ENCODE data around the gene EI24.
"Not testable (repeated sequence)": the region's sequence is repeated elsewhere in the genome, so short reads cannot be mapped to it uniquely, and the experiment has no call there.

Gene EI24

DNA sequence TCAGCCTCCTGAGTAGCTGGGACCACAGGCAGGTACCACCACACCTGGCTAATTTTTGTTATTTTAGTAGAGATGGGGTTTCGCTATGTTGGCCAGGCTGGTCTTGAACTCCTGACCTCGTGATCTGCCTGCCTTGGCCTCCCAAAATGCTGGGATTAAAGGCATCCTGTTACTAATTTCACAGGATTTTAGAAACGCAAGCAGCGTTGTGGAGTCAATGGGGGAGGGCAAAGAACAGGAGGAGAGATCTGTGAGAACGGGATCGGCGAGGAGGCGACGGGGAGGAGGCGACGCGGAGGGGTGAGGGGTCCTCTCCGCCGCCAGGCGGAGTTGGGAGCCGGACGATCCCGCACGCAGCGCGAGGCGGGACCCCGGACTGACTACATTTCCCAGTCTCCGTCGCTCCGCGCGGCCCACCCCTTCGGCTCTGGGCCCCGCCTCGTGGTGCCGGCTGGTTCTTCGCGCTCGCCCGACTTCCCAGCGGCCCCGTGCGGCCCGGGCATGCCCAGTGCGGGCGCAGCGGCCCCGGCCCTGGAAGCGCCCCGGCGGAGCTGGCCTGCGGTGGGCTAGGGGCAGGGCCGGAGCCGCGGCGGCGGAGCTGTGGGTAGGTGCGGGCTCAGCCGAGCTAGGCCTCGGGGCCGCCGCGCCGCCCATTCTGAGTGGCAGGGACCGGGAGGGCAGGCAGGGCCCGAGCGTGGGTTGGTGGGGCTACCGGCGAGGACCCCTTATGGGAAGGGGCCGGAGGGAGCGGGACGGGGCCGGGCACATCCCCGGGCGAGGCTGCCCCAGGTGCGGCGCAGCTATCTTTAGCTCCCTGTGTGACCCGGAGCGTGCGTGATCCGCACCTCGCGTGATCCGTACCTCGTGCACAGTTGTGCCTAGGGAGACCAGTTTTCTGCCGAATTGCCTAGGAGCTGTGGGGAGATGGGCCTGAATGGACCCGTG, at the start of gene EI24:
EI24 (plus strand) TSS at position 508 of the 945 bp plus-strand sequence. CDS start 3,051 bp downstream, outside the sequence.
- peak; percentile 74 to 81 (median 78) for DNase-seq

DNA sequence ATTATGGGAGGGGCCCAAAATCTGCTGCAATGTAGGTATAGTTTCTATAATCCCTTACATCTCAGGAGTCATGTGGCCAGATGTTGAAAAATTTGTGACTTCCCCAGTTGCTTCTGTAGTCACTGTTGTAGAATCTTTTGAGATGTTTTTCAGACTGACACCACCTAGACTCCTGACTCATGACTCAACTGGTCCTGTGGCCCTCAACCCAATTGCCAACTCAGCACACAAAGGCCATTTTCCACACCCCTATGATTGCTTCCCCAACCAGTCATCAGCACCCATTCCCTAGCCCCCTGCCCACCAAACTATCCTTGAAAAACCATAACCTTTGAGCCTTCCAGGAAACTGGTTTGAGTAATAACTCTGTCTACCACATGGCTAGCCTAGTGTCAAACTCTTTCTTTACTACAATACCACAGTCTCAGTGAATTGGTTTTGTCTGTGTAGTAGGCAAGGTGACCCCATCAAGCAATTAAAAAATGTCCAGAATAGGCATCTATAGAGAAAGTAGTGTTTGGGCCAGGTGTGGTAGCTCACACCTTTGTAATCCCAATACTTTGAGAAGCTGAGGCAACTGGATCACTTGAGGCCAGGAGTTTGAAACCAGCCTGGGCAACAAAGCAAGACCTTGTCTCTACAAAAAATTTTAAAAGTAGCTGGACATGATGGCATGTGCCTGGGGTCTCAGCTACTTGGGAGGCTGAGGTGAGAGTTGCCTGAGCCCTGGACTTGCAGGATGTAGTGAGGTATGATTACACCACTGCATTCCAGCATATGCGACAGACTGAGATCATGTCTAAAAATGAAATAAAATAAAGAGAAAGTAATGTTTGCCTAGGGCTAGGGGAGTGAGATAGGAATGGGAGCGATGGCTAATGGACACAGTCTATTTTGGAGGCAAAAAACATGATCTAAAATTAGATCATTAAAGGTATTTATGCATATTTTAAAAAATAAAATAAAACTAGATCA, 49.1 kb upstream of the EI24 start:
- DNase-seq, result no peak

DNA sequence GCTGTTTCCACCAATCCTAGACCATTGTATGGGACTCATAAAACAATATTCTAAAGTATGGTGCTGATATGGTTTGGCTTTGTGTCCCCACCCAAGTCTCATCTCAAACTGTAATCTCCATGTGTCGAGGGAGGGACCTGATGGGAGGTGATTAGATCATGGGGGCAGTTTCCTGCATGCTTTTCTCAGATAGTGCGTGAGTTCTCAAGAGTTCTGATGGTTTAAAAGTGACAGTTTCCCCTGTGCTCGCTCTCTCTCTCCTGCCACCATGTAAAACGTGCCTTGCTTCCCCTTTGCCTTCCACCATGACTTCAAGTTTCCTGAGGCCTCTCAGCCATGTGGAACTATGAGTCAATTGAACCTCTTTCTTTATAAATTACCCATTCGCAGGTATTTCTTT, 44.0 kb upstream of the EI24 start:
- no peak for DNase-seq

DNA sequence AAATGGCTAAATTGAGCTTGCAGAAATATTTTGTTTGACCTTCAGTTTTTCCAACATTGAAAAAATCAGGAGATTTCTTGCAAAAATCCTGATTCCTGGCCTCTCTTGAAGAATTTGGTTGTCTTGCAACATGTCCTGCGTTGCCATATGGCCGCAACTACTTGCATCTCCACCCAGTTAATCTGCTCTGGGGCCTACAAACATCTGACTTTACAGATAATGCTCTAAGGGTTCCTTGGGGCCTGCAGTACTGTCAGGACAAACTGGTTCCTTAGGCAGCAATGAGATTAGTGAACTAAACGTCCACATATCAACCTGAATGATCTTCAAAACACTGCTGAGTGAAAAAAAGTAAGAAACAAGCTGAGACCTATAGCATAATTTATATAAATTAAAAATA, 36.6 kb upstream of the EI24 start:
- no peak for DNase-seq

DNA sequence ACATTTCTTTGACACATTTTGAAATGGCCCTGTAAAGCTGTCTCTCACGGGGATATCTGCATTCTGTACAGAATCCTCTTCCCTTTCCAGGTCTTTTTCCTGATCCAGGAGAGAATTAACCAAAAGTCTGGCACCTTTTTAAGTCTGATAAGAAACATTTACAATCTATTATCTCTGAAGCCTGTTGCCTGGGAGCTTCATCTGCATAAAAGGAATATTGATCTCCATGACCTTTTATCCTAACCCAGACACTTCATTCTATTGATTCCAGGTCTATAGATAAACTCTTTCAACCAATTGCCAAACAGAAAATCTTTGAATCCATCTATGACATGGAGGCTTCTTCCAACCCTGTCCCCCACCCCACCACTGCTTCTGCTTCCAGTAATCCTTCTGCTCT, 33.7 kb upstream of the EI24 start:
- DNase-seq, result no peak

DNA sequence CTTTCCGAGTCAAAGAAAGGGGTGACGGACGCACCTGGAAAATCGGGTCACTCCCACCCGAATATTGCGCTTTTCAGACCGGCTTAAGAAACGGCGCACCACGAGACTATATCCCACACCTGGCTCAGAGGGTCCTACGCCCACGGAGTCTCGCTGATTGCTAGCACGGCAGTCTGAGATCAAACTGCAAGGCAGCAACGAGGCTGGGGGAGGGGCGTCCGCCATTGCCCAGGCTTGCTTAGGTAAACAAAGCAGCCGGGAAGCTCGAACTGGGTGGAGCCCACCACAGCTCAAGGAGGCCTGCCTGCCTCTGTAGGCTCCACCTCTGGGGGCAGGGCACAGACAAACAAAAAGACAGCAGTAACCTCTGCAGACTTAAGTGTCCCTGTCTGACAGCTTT, 32.4 kb upstream of the EI24 start:
- not testable (repeated sequence) for DNase-seq

DNA sequence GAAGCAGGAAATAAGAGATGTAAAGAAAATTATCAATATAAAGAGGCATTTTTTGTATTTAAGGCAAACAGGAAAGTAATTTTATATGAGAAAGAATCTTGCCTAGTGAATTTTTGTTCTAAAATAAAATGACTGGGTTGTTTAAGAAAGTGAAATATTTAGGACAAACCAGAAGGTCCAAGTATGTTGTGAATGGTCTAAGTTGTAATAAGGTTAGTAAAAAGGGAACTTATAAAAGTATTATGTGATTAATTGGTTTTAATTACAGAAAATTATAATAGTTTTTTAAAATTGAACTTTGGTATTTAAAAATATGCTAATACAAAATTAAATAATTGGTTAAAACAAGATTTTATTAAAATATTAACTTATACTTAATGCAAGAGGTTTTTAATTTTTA, 26.6 kb upstream of the EI24 start:
- no peak for DNase-seq

DNA sequence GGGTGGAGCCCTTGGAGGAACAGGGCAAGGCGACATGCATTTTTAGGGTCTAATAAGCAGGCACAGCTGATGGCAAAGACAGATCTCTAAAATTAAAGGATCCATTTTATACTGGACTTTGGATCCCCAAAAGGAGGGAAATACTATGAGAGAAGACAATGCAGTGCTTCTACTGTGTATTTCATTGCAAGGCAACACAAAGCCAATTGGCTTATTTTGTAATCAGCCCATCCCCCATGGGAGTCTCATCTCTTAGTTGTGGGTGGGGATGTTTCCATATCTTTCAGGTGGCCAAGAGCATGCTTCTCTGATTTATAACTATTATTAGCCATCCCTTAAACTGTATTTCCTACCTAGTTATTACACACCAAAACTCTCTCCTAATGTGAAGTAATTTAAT, 18.5 kb upstream of the EI24 start:
- no peak for DNase-seq

DNA sequence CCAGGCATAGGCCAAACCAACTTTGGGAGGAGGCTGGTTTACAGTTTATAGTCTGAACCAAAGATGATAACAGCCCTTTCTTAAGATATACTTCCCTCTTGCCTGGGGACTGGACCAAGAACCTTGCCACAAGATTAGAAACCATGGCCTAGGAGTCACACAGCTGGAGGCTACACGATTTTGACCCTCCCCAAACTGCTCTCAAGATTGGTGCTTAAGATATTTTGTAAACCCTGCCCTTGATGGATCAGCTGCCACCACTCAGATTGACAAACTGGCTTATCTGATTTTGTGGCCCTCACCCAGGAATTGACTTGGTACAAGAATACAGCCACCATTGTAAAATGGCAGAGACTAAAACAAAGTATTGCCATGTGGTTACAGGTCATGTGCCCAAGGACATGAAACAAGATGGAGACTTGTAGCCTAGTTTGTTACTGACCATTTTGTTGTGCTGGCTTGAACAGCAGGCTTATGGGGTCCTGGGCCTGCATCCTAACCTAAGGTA, 17.4 kb upstream of the EI24 start:
- DNase-seq, result no peak

DNA sequence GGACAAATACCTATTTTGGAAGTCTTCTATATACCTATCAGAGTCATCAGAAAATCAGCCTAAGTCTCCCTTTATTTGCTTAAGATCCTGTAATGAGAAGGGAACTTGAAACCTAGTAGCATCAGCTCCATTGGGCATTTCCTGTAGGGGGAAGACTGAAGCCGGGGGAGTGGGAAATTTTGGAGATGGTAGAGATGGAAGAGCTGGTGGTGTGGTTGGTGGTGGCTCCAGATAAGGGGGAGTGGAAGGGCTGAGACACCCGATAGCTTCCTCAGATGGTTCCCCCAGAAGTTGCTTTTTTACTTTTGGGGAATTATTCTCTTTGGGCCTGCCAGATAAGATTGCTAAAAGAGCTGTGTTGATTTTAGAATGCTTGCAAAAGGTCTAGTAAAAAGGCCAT, 16.4 kb upstream of the EI24 start:
- no peak for DNase-seq

DNA sequence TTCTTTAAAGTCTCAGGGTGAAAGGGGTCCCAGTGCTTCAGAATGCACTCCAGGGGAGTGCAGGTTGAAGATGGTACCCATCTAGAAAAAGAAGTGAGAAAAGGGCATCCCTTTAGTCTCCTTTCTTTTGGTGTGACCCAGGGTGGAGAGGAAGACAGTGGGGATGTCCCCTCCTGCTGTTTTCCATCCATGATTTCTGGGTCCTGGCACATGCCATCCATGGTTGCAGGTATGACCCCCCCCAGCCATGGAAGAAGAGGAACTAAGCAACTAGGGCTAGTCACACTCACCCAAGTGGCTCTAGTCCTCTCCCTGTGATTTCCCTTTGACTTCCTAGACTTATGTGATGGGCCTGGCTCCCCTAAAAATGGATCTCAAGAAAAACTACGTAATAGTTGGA, 15.9 kb upstream of the EI24 start:
- DNase-seq, result no peak

DNA sequence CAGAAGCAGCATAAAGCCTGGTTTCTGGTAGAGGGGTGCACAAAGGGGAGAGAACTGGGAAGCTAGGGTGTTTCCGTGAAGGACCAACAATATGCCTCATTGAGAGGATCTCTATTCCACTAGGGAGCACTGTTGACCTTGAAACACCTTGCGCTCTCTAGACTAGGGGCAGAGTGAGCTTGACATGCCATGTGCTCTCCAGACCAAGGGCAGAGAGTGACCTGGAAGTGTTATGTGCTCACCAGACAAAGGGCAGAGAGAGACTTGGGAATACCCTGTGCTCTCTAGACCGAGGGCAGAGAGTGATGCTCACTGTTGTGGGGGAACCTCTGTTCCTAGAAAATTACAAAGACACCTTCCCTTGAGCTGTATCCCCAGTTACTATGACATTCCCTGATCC, 15.2 kb upstream of the EI24 start:
- no peak for DNase-seq

DNA sequence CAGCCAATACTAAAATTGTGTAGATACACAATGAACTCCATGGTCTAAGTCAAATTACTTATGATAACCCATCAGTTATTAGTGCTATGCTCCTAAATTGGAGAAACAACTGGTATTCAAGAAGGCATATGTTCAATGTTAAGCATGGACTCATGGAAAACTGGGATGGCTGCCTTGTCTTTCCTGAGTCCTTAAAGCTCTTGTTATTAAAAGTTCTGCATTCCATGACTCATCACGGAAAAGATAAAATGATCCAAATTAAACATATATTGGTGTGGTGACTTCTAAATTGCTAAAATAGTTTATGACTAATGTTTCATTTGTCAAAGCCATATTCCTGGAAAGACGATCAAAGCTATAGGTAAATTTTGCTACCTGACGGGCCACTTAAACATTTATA, 9.4 kb upstream of the EI24 start:
- DNase-seq, result no peak

DNA sequence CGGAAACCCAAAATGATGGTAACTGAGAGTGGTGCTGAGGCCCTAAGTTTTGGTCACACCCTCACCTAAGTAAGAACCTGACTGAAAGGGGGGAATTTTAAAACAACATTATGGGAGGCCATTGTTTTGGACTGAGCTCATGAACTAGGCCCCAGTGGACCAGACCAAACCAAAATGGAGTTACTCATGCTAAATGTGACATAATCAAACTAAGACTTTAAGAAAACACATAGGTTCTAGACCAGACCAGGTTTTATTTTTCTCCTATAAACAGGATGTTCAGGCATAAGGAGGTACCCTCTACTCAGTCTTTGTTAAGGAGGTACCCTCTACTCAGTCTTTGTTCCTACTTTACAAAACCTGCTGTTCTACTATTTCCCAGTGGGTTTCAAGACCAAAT, 7.4 kb upstream of the EI24 start:
- DNase-seq, result no peak

DNA sequence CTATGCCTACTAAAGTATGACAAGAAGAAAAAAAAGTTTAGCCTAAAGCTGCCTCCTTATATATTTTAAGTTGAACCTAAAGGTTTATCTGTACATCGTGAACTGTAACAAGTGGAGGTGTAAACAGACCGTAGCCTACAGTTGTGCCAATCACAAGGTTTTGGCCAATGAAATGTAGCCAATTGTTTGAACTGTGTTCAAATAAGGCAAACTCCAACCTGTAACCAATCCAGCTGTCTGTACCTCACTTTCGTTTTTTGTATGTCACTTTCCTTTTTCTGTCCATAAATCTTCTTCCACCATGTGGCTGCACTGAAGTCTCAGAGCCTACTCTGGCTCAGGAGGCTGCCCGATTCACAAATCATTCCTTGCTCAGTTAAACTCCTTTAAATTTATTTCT, 6.8 kb upstream of the EI24 start:
- no peak for DNase-seq

DNA sequence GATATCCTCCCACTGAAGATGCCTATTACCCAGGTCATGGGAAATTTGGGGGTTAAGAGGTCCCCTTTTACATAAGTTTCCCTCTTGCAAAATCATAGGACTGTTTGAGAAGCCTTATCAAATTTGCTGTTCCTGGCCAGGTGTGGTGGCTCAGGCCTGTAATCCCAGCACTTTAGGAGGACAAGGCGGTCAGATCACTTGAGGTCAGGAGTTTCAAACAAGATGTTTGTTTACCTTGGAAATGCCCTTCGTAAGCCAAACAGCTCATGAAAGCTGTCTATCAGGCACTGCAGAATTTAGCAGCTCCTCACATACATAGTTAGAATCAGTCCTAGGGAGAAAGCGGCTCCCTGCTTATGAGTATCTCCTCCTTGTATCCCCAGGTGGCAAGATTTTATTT, 4.9 kb upstream of the EI24 start:
- no peak for DNase-seq

DNA sequence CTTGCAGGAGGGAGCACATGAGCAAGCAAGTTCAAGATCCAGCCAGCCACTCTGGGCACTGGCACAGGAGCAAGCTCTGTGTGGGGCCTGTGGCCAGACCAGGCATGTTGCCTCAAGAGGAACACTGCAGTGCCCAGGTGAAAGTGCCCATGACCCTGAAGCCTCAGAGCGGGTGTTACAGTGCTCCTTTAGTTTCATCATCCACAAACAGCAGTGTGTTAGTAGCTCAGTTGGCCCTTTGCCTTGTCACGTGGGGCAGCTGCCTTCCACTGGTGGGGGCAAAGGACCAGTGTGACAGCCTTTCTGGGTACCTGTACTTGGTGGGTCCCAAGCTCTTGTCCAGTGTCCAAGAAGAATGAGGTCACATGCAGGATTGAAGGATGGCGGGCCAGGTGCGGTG, 3.0 kb upstream of the EI24 start:
- DNase-seq, result no peak

DNA sequence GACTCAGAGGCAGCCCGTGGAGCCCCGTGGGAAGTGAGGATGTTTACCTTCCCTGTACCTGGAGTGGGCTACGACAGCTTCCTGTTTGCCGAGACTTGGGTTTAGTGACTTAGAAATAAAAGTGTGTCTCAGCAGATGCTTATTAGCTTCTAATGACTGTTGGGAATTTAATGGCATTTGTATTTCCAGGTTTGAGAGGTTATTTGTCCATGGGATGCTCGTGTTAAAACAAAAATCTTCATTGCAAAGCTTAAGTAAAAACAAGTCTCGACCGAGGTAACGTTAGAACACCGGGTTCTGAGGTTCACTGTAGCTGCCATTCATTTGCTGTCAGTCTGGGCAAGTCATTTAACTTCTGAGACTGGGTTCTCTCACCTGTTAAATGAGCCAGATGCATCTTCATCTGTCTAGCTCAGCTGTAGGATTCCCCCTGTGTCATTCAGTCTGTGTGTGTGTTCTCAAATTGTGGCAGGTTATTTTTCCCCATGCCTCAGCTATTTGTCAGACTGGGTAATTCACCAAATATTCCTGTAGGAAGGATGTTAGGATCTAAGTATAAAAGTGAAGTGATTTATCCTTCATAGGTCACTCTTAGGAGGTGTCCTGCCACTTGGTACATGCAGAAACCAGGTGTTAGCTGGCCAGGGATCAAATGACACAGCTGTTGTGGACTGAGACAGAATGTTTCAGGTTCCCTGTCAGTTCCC, 791 bp downstream of the EI24 start:
- DNase-seq, result no peak

DNA sequence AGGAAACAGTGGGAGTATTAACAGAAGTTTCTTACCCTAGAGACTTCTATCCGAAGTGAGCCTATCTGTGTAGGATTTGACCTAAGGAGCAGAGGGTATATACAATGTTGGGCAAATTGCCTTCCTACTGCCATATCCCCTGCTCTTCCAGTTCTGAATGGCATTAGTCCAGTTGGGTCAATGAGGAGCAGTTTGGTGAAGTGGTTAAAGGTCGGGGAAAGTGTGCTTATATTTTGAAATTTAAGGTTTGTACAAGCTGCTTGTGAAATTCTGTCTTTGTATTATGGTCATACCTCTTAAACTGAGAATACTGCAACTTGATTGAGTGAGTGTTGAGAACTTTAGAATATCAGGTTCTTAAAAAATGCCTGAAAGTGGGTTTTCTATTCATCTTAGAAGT, 1.7 kb downstream of the EI24 start:
- no peak for DNase-seq

DNA sequence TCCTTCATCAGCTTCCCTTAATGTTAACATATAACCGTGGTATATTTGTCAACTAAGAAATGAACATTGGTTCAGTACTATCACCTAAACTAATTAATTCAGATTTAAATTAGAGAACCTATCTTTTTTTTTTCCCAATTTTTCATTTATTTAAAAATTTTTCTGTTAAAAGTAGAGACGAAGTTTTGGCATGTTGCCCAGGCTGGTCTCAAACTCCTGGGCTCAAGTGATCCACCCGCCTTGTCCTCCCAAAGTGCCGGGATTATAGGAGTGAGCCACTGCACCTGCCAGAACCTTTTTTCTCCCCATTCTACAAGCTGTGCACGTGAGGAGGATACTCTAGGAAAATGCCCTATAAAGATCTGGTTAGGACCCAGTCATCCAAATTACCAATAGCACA, 3.6 kb downstream of the EI24 start:
- no peak for DNase-seq

DNA sequence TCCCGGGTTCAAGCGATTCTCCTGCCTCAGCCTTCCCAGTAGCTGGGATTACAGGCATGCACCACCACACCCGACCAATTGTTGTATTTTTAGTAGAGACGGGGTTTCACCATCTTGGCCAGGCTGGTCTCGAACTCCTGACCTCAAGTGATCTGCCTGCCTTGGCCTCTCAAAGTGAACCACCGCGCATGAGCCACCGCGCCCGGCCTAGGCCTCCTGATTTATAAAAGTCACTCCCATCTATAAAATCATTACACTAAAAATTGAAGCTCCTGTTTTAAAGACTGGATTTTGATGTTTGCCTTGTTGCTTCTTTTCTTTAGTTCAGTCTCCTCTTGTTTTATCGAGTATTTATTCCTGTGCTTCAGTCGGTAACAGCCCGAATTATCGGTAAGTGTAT, 7.9 kb downstream of the EI24 start:
- DNase-seq, result not testable (repeated sequence)

DNA sequence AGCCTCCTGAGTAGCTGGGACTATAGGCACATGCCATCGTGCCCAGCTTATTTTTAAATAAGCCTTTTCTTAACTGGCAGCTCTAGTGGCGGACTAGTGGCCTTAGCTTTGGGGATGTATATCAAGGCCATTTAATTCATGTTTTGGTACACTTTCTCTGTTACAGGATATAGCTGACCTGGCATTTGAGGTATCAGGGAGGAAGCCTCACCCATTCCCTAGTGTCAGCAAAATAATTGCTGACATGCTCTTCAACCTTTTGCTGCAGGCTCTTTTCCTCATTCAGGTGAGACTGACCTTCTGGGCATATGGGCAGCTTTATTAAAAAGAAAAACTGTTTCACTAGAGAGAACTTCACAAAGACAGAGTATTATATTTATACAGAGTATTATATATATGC, 9.5 kb downstream of the EI24 start:
- DNase-seq, result no peak

DNA sequence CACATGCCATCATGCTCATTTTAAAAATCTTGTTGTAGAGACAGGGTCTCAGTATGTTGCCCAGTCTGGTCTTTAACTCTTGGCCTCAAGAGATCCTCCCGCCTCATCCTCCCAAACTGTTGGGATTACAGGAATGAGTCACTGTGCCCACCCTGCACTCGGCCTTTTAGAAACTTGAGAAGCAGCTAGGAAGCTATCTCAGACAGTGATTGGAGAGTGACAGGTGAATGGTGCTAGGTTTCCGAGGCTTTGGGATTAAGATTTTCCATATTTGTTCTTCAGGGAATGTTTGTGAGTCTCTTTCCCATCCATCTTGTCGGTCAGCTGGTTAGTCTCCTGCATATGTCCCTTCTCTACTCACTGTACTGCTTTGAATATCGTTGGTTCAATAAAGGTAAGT, 10.5 kb downstream of the EI24 start:
- no peak for DNase-seq

Measured in activated CD4-positive, CD25-positive, alpha-beta regulatory T cell (primary cell).